GM03348 (cell line): ENCODE measurements around the gene STYXL1.
"Not testable (repeated sequence)": the region's sequence is repeated elsewhere in the genome, so short reads cannot be mapped to it uniquely, and the experiment has no call there.

Experiments
- DNase-seq: peaks from one replicate; pipeline ENCODE4 v3.0.0; 2012; ENCODE audit warnings: low spot score

STYXL1 gene

DNA sequence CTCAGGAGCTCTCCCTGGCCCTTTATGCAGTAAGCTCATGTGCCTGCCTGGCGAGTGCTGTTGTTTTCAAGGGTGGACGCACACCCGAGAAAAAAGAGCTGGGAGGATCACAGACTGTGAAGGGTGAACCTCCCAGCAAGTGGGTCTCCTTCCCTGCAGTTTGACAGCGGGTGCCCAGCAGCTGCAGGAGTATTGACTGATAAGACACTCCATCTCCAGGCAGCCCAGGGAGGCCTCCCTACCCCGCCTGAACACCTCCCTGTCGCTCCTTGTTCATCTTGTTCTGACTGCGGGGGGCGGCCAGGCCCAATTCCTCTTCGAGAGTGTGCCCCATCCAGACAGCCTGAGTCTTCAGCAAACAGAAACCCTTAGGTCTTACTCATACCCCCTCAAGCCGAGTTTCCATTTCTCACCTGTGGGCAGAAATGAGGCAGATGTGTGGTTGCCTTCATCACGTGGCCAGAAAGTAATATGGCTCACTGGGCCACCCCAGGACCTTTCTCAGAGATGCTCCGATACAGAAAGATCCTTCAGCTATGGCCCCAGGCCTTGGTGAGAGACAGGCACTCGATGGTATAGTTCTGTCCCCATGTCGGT is 17.3 kb upstream of the STYXL1 start:
- no peak for DNase-seq

DNA sequence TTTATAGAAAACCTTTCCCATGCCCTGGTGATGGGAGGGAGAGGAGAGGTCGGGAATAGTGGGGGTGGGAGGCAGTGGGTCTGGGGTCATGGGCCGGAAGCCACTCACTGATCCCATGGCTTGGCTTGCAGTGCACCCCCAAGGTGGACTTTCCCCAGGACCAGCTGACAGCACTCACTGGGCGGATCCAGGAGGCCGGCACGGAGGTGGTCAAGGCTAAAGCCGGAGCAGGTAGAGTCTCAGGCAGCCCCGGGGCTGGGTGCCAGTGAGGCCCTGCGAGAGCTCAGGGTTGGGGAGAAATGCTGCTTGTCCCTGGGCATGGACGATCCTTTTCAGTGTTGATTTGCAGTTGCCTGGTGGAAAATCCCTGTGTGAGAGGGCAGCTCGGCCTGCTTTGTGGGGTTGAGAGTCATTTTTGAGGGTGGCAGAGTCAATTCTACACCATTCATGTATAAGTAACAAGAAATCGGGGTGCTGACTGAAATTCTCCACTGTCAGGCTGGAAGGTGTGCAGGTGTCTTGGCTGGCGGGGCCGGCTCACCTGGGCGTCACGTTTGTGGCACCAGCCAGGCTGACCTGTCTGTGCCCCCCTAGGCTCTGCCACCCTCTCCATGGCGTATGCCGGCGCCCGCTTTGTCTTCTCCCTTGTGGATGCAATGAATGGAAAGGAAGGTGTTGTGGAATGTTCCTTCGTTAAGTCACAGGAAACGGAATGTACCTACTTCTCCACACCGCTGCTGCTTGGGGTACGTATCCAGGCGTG is 16.6 kb upstream of the STYXL1 start:
- DNase-seq, result no peak

DNA sequence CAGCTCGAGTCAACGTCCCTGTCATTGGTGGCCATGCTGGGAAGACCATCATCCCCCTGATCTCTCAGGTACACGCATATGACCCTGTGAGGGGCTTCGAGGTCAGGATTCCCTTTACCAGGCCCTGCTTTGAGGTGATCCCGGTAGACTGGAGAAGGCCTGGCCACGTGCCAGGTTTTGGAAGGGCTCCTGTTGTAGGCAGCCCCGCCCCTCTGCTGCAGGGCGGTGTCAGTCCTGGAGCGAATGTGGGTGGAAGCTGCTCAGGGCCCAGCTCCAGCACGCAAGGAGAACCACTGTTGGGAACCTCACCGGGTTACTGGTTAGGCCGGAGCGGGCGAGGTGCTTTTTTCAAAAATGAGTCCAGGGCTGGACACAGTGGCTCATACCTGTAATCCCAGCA is 15.7 kb upstream of the STYXL1 start:
- DNase-seq, result no peak

DNA sequence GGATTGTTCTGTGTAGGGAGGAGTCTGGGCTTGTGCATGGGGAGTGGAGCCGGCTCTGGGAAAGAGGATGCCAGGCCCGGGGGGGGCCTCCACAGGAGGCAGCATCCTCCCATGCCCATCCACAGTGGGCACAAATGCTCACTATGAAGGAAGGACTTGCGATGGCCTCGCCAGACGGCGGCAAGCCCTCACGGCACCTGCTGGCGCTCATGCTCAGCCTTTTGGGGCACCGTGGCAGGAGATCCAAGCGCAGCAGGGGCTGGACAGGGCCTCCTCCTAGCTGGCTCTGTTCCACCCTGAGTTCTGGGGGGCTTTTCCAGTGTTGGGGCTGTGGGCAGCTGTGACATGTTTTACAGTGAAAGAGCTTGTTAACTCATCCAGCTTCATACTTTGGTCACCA is 15.3 kb upstream of the STYXL1 start:
- no peak for DNase-seq

- no peak for DNase-seq
Measured at GRCh38 chr7:76062254-76062653, 14.5 kb upstream of the STYXL1 start.

DNA sequence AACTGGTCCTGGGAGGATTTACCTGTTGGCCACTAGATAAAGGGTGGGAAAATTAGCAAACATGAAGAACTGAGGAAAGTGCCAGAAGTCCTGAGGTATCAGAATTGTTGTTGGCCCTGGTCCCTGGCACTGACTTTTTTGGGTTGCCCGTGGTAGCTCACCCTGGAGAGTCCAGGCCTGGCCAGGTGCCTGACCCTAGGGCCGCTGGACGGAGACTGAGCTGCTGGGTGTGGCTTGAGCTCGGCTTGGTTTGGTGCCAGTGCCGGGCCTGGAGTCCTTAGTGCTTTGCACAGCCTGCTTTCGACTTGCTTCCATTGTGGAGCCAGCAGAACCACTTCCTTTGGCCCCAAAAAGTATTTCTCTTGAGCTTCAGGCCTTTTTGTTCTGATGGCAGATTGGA is 13.0 kb upstream of the STYXL1 start:
- DNase-seq, result no peak

DNA sequence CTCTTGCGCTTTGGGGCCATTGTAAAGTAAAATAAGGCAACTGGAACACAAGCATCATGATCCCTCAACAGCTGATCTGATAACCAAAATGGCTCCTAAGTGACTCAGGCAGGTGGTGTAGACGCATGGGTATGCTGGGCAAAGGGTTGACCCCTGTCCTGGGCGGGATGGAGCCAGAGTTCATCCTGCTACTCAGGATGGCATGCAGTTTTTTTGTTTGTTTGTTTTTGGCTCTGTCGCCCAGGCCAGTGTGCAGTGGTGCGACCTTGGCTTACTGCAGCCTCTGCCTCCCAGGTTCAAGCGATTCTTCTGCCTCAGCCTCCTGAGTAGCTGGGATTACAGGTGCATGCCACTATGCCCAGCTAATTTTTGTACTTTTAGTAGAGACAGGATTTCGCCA is 10.9 kb upstream of the STYXL1 start:
- DNase-seq, result not testable (repeated sequence)

GRCh38 chr7:76057813-76058145 is 10.0 kb upstream of the STYXL1 start:
- DNase-seq, result no peak

DNA sequence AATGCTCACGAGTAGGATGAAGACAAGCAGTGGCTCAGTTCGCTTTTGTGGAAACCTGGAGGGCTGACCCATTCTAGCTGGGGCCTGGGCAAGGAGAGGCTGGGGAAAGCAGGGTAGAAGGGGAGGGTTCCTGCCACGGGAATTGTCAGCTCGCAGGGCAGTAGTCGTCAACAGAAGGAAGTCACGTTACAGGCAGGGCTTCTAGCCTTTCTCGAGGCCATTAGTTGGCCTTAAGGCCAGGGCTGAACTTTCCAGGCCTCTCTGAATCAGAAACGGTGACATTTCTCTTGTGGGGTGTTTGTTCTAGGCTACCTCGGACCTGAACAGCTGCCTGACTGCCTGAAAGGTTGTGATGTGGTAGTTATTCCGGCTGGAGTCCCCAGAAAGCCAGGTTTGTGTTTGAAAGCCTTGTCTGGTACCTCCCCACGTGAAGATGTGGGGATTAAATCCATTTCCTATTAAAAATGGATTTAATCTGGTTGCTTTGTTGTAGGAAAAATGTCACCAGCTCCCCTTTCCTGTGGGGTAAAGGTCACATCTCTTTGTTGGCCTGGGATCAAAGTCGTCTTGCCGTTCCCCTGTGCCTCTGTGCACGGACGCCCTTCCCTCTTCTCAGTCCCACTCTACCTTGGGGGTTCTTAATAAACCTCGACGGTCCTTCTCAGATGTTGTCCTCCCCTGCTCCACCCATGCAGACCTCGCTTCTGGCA is 9.5 kb upstream of the STYXL1 start:
- no peak for DNase-seq

DNA sequence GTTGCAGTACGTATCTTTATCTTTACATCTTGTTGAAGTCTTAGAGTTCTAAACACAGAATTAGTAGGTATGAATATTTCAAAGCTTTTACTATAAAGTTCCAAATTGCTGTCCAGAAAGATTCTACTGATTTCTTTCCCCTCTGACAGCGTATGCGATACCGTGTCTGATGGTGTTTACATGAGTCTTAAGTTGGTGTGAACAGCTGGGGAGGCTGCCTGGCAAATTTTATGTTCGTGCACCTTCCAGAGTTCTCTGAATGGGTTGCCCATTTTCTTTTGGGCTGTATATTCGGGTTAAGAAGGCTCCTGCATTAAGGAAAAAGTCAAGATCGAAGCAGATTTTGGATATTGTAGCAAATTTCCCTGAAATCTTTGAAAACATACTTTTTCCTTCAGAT is 8.4 kb upstream of the STYXL1 start:
- DNase-seq, result no peak

DNA sequence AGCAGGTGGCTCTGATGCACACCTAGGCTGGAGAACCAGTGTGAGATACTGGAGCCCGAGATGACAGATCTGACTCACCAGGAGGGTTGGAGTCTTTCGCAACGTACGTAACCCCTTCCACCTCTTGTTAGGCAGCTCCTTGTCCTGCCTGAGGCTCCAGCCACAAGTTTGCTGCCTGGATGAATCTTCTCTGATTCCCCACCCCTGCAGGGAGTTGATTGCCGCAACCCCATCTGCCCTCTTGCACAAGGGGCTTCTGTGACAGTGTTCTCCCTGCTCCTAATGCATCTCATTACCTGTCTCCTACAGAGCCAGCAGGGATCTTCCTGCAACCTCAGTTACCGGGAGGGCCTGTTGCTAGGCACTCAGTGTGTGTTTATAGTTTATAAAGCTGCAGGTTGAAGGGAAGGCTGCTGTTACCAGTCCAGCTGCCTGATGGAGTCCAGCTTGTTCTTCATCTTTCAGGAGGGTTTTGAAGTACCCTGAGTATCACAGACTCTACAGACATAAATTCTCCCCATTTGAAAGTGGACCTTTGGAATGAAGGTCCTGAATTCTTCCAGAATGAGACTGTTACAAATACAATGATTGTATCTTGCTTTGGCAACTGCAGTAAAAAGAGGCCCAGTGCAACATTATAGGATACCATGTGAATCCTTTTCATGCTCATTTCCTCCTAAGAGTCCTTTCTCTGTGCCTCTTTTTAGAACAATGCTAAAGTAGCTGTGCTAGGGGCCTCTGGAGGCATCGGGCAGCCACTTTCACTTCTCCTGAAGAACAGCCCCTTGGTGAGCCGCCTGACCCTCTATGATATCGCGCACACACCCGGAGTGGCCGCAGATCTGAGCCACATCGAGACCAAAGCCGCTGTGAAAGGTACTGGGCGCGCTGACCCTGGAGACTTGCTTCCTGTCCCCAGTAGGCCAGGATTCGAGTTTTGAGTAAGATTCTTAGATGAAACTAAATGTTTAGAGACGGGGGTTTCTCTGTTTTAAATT is 6.6 kb upstream of the STYXL1 start:
- peak; percentile 17 for DNase-seq

DNA sequence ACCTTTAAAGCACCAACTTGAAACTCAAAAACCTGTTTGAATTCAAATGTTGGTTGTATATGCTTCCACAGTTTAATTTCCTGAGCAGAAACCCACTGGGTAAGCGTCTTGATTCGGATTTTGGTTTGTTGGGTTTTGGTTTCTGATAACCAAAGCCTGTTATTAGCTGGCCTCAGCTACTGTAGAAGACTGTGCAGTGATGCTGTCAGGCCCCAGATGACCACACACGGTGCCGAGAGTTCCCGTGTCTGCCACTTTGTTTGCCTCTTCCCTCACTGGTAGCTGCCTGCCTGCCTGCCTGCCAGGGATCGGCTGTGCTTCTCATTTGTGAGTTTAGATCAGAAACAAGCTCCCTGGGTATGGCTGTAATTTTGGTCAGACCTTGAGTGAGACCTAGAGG is 5.7 kb upstream of the STYXL1 start:
- no peak for DNase-seq

- DNase-seq, result not testable (repeated sequence)
Measured at GRCh38 chr7:76052681-76053080, 4.9 kb upstream of the STYXL1 start.

DNA sequence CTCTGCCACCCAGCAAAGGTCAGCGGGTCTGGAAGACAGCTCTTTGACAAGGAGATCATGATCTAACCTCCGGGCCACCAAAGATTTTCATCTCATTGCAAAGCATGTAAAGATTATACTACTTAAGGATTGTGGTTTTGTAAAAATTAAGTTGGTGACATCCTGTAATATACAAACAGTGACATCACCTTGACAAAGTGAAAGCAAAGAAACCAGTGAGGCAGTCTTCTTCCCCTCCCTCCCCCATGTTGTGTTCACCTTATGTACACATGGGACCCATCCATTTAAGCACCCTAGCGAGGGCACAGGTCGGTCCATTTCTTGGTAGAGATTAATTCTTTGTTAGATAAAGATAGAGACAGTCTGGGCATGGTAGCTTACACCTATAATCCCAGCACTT is 4.0 kb upstream of the STYXL1 start:
- no peak for DNase-seq

DNA sequence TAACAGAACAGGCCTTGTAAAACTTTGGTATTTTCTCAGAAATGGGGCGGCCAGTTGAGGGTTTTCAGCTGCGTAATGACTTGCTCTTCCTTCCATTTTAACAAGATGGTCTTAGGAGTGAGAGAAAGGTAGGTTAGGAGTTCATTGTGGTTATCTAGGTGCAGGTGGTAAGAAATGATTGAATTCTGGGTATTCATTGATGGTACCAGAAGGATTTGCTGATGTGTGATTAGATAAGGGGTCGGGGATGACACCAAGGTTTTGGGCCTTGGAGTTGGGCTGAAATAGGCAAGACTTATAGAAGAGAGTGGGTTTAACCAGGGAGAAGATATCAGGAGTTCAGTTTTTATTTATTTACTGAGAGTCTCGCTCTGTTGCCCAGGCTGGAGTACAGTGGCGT is 2.7 kb upstream of the STYXL1 start:
- no peak for DNase-seq

DNA sequence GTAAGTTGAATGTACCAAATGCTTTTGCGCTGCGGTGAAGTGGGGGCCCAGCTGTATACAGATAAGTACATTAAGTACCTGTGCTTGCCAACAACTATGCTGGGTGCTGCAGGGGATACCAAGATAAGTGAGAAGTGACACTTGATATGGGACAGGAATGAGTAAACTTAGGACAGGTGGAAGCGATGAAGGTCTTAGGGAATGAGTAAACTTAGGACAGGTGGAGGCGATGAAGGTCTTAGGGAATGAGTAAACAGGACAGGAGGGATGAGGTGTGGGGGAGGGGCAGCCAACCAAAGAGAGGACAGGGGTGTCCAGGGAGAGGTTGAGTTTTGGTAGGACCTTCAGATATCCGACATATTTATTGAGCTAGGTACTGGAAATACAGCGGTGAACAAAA is 1.5 kb upstream of the STYXL1 start:
- DNase-seq, result no peak

DNA sequence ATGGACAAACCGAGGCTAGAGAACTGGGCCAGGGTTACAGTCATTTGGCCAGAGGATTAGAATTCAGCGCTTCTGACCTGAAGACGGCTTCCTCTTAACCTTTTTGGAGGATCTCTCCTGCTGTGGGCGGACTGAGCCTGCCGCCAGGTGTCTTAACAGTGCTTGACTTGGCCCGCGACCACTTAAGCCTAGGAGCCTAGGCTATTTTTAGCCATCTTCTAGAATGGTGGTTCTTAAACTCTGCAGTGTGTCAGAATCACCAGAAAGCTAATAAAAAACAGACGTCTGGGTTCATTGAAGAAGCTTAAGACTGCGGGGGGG is 828 bp upstream of the STYXL1 start:
- DNase-seq, result no peak

- DNase-seq, result peak; percentile 31
Measured at GRCh38 chr7:76047305-76047810, 442 bp downstream of the STYXL1 start.

DNA sequence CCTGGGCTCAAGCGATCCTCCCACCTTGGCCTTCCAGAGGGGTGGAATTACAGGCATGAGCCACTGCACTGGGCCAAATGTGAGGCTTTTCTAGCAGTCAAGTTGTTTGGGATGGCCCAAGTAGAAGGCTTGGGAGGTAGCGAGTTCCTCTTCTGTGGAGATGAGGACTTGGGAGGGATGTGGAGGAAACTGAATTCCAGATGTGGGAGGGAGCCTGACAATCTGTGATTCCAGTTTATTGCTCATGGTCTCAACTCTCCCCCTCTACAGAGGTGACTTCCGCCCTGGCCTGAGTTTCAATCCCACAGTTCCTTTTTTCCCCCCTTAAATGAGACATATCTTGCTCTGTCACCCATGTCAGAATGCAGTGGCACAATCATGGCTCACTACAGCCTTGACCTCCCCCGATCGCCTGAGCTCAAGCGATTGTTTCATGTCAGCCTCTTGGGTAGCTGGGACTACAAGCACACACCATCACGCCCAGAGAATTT is 3.4 kb downstream of the STYXL1 start:
- no peak for DNase-seq

DNA sequence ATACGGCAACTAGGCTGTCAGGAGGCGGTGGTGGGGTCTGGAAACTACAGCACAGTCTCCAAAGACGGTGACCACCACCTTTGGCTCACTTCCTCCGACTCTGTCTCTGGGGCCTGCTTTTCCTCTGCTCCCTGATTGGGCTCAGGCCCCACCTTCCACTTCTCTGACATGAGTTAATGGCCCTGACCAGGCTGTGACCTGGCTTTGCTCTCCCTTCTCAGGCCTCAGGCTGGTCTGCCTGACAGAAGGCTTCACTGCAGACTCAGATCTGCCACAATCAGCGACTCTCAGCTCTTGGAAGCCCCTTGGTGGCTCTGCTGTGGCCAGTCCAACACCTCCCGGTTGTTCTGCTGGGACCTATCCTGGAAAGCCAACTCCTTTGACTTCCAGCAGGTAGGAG is 7.7 kb downstream of the STYXL1 start:
- no peak for DNase-seq

- DNase-seq, result peak; percentile 93
Measured at GRCh38 chr7:76037310-76037709, 10.5 kb downstream of the STYXL1 start.

DNA sequence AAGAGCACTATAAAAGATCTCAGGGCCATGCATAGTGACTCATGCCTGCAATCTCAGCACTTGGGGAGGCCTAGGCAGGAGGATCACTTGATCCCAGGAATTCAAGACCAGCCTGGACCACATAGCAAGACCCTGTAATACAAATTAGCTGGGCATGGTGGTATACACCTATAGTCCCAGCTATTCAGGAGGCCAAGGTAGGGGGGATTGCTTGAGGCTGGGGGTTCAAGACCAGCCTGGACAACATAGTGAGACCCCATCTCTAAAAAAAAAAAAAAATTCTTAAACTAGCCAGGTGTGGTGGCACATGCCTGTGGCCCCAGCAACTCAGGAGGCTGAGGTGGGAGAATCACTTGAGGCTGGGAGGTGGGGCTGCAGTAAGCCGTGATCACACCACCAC is 15.8 kb downstream of the STYXL1 start:
- no peak for DNase-seq
